ENCODE results near the gene HPCAL1.

DNA sequence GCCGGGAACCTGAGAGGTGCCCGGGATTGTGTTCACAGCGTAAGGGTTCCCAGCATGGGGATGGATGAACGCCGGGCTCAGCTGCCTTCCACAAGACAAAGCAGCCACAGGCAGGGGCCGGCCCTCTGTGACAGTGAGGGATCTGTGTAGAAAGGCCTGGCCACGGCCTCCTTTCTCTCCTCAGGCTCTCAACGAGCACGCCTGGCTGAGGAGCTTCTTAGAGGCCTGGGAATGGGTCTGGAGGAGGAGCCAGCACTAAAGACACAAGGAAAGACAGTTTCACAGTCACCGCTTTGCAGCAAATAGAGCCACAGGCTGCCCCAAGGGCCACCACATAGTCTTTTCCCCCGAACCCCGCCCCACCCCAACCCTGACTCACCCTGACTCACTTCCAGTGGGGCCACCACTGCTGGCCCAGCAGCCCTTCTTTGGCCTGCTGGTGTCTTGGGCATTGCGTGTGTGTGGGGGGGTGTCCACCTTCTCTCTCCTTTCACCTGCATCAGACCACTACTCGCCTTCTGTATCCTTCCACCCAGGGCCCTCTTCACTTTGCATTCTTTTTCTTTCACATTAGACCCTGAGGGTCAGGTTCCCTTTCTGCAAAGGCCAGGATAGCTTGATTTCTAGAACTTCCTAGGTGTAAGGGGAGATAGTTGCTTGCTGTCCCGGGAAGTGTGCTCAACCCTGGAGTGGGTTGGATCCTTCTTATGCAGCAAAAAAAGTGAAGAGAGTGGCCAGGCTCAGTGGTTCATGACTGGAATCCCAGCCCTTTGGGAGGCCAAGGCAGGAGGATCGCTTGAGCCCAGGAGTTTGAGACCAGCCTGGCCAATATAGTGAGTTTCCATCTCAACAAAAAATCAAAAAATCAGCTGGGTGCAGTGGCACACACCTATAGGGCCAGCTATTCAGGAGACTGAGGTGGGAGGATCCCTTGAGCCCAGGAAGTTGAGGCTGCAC, 19.3 kb upstream of the HPCAL1 start:
- TF ChIP-seq POLR2A (IDR thresholded peaks at IDR 0.05), result no peak
- TF ChIP-seq, protein P1, sequence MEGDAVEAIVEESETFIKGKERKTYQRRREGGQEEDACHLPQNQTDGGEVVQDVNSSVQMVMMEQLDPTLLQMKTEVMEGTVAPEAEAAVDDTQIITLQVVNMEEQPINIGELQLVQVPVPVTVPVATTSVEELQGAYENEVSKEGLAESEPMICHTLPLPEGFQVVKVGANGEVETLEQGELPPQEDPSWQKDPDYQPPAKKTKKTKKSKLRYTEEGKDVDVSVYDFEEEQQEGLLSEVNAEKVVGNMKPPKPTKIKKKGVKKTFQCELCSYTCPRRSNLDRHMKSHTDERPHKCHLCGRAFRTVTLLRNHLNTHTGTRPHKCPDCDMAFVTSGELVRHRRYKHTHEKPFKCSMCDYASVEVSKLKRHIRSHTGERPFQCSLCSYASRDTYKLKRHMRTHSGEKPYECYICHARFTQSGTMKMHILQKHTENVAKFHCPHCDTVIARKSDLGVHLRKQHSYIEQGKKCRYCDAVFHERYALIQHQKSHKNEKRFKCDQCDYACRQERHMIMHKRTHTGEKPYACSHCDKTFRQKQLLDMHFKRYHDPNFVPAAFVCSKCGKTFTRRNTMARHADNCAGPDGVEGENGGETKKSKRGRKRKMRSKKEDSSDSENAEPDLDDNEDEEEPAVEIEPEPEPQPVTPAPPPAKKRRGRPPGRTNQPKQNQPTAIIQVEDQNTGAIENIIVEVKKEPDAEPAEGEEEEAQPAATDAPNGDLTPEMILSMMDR (IDR thresholded peaks at IDR 0.05), result no peak

All from body of pancreas (tissue), 4 donors.